ENCODE data around the gene PRKCD.

DNA sequence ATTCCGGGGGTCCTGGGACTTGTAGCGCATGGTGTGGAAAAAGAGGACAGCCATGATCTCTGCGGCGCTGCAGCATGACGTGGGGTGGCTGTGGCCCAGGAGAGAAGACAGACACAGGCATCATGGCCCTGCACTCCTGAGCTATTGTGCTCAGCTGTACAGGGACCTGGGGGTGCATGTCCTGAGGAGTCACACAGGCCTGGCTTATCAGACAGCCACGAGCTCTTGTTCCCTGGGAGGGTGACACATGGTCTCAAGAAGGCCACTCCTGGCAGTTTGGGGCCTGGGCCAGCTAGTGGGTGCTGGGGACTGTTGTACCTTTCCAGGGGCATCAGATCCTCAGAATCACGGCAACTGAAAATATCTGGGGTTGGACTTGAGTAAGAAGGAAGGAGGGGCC lies 81.1 kb downstream of the PRKCD start:
- TF ChIP-seq, protein P1, sequence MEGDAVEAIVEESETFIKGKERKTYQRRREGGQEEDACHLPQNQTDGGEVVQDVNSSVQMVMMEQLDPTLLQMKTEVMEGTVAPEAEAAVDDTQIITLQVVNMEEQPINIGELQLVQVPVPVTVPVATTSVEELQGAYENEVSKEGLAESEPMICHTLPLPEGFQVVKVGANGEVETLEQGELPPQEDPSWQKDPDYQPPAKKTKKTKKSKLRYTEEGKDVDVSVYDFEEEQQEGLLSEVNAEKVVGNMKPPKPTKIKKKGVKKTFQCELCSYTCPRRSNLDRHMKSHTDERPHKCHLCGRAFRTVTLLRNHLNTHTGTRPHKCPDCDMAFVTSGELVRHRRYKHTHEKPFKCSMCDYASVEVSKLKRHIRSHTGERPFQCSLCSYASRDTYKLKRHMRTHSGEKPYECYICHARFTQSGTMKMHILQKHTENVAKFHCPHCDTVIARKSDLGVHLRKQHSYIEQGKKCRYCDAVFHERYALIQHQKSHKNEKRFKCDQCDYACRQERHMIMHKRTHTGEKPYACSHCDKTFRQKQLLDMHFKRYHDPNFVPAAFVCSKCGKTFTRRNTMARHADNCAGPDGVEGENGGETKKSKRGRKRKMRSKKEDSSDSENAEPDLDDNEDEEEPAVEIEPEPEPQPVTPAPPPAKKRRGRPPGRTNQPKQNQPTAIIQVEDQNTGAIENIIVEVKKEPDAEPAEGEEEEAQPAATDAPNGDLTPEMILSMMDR (IDR thresholded peaks at IDR 0.05), result no peak
- no peak for TF ChIP-seq JUN (CRISPR knock-in tag; IDR thresholded peaks at IDR 0.05)
- TF ChIP-seq FOXK1 (CRISPR knock-in tag; IDR thresholded peaks at IDR 0.05), result no peak
- no peak for TF ChIP-seq FOXJ3 (CRISPR knock-in tag; IDR thresholded peaks at IDR 0.05; ENCODE audit: borderline replicate concordance)
- TF ChIP-seq ZNF232 (CRISPR knock-in tag; IDR thresholded peaks at IDR 0.05), result no peak
- no peak for TF ChIP-seq SOX15 (CRISPR knock-in tag; IDR thresholded peaks at IDR 0.05)
- no peak for TF ChIP-seq TCF7 (CRISPR knock-in tag; IDR thresholded peaks at IDR 0.05; ENCODE audit: low read depth)
- TF ChIP-seq CREM (CRISPR knock-in tag; IDR thresholded peaks at IDR 0.05), result no peak
- TF ChIP-seq, protein P2, sequence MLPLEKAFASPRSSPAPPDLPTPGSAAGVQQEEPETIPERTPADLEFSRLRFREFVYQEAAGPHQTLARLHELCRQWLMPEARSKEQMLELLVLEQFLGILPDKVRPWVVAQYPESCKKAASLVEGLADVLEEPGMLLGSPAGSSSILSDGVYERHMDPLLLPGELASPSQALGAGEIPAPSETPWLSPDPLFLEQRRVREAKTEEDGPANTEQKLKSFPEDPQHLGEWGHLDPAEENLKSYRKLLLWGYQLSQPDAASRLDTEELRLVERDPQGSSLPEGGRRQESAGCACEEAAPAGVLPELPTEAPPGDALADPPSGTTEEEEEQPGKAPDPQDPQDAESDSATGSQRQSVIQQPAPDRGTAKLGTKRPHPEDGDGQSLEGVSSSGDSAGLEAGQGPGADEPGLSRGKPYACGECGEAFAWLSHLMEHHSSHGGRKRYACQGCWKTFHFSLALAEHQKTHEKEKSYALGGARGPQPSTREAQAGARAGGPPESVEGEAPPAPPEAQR (CRISPR knock-in tag; IDR thresholded peaks at IDR 0.05), result no peak
